CD14-positive monocyte (primary cell): ENCODE measurements around the gene KCTD7. TPM values are rescaled to one million over a fixed set of nuclear protein-coding genes. Genes with fewer than 3 reads are reported as not detected.
"Not testable (repeated sequence)": the region's sequence is repeated elsewhere in the genome, so short reads cannot be mapped to it uniquely, and the experiment has no call there.

Experiments used
- DNase-seq, 3 donors: peaks; one replicate each; pipeline ENCODE4 v3.0.0-alpha.2; 2011 to 2022
- H2AFZ ChIP-seq: 2 replicates; pipeline ENCODE4 v1.6.0; 2012; ENCODE audit warnings: mild to moderate bottlenecking, low read depth, low read length, inconsistent platforms; ENCODE audit not compliant: insufficient read depth, poor library complexity, severe bottlenecking
- H3K27ac ChIP-seq, 2 donors: 1 replicate in 1 of 2; 2 replicates in 1 of 2; pipeline ENCODE4 v1.5.1; 2012 to 2013; ENCODE audit warnings: low read length in 2 of 2, control low read depth in 1 of 2, inconsistent platforms in 1 of 2, low read depth in 1 of 2, mild to moderate bottlenecking in 1 of 2
- H3K27me3 ChIP-seq, 2 donors: one replicate each; pipeline versions ENCODE4 v1.6.0 to v1.6.1; 2011 to 2013; ENCODE audit warnings: low read length in 2 of 2; ENCODE audit not compliant: control insufficient read depth in 2 of 2, insufficient read depth in 2 of 2
- H3K36me3 ChIP-seq, 2 donors: replicated peaks in 1 of 2; 1 replicate in 1 of 2; 2 replicates in 1 of 2; pipeline versions ENCODE4 v1.5.1 to v1.6.1; 2012 to 2013; ENCODE audit warnings: low read length in 2 of 2, control low read depth in 1 of 2, inconsistent platforms in 1 of 2, mild to moderate bottlenecking in 1 of 2; ENCODE audit not compliant: insufficient read depth in 2 of 2, control insufficient read depth in 1 of 2
- H3K4me1 ChIP-seq, 2 donors: 1 replicate in 1 of 2; 2 replicates in 1 of 2; pipeline versions ENCODE4 v1.5.1 to v1.6.1; 2012 to 2013; ENCODE audit warnings: low read length in 2 of 2, control low read depth in 1 of 2, inconsistent platforms in 1 of 2, mild to moderate bottlenecking in 1 of 2, moderate library complexity in 1 of 2; ENCODE audit not compliant: insufficient read depth in 2 of 2, control insufficient read depth in 1 of 2
- H3K4me2 ChIP-seq: replicated peaks from 2 replicates; pipeline ENCODE3; 2012; ENCODE audit warnings: low read length, moderate library complexity, mild to moderate bottlenecking; ENCODE audit not compliant: poor library complexity, severe bottlenecking; ENCODE audit errors: extremely low read depth
- H3K4me3 ChIP-seq, 3 experiments: fragments of 200-600 bp in 1 of 3; sonication (generic) in 1 of 3; replicated peaks in 1 of 3; 1 replicate in 2 of 3; 2 replicates in 1 of 3; pipeline ENCODE4 v1.5.1; 2011 to 2013; ENCODE audit warnings: low read length in 3 of 3, mild to moderate bottlenecking in 3 of 3, control low read depth in 2 of 3, low read depth in 2 of 3, inconsistent platforms in 1 of 3, moderate library complexity in 1 of 3
- H3K79me2 ChIP-seq: 2 replicates; pipeline ENCODE4 v1.6.0; 2012; ENCODE audit warnings: mild to moderate bottlenecking, control low read depth, inconsistent platforms, low read length, moderate library complexity; ENCODE audit not compliant: insufficient read depth
- H3K9ac ChIP-seq: 2 replicates; pipeline ENCODE4 v1.6.0; 2017; ENCODE audit warnings: low read length, mild to moderate bottlenecking; ENCODE audit not compliant: insufficient read depth, poor library complexity, severe bottlenecking
- H3K9me3 ChIP-seq, 2 donors: replicated peaks in 1 of 2; 1 replicate in 1 of 2; 2 replicates in 1 of 2; pipeline versions ENCODE4 v1.5.1 to v1.6.1; 2012 to 2013; ENCODE audit warnings: low read length in 2 of 2, control low read depth in 1 of 2; ENCODE audit not compliant: control insufficient read depth in 1 of 2, insufficient read depth in 1 of 2
- H4K20me1 ChIP-seq: 2 replicates; pipeline ENCODE4 v1.6.0; 2012; ENCODE audit warnings: mild to moderate bottlenecking, low read length, control low read depth, moderate library complexity; ENCODE audit not compliant: insufficient read depth
- H3K27ac Mint-ChIP-seq, 7 donors: one replicate each; pipeline ENCODE4 v1.8.0; 2020; ENCODE audit warnings: mild to moderate bottlenecking in 7 of 7, mixed read lengths in 7 of 7, moderate library complexity in 6 of 7, inconsistent platforms in 2 of 7
- H3K27me3 Mint-ChIP-seq, 3 donors: one replicate each; pipeline ENCODE4 v1.8.0; 2021 to 2022; ENCODE audit warnings: low read depth in 3 of 3, mild to moderate bottlenecking in 3 of 3, mixed read lengths in 3 of 3, moderate library complexity in 3 of 3, inconsistent platforms in 1 of 3
- H3K36me3 Mint-ChIP-seq, 2 donors: one replicate each; pipeline ENCODE4 v1.8.0; 2020; ENCODE audit warnings: mixed read lengths in 2 of 2, inconsistent platforms in 1 of 2, mild to moderate bottlenecking in 1 of 2
- H3K4me1 Mint-ChIP-seq: one replicate; pipeline ENCODE4 v1.8.0; 2020; ENCODE audit warnings: mild to moderate bottlenecking, mixed read lengths
- H3K4me3 Mint-ChIP-seq, 2 donors: one replicate each; pipeline ENCODE4 v1.8.0; 2020; ENCODE audit warnings: mild to moderate bottlenecking in 2 of 2, mixed read lengths in 2 of 2, moderate library complexity in 1 of 2
- H3K9me3 Mint-ChIP-seq, 7 donors: one replicate each; pipeline ENCODE4 v1.8.0; 2020 to 2022; ENCODE audit warnings: mixed read lengths in 7 of 7, mild to moderate bottlenecking in 6 of 7, moderate library complexity in 6 of 7, inconsistent platforms in 2 of 7
- WGBS: methylation state at CpG from one replicate; pipeline ENCODE4 v1.1.5; 2013; ENCODE audit warnings: missing lambda C conversion rate; ENCODE audit not compliant: insufficient coverage; 5-methylcytosine and 5-hydroxymethylcytosine counted together
- intact Hi-C, 2 donors: fragments of 100-400 bp; cut with micrococcal nuclease; formaldehyde crosslinking; loops; one replicate each; pipeline versions ENCODE4 v1.15.0 to v1.15.1; 2023
- polyA plus RNA-seq, 3 donors: library from polyadenylated mRNA; depleted of rRNA in 1 of 3; unstranded in 2 of 3; stranded (reverse) in 1 of 3; fragments of 300-500 nt in 2 of 3; fragments of >200 nt in 1 of 3; fragmentation: Illumina TruSeq in 2 of 3; gene quantifications; 1 replicate in 2 of 3; 2 replicates in 1 of 3; pipeline ENCODE4 v1.2.3, GENCODE V29; 2012 to 2021
- TF ChIP-seq, protein P1 (sequence below): fragments of 200-600 bp; IDR thresholded peaks from one replicate; pipeline ENCODE4 v1.8.0; 2022; ENCODE audit warnings: antibody characterized with exemption, mild to moderate bottlenecking

The KCTD7 gene
- polyA plus RNA-seq, 3 donors: 1.8 to 9.2 (median 2.7) TPM

DNA sequence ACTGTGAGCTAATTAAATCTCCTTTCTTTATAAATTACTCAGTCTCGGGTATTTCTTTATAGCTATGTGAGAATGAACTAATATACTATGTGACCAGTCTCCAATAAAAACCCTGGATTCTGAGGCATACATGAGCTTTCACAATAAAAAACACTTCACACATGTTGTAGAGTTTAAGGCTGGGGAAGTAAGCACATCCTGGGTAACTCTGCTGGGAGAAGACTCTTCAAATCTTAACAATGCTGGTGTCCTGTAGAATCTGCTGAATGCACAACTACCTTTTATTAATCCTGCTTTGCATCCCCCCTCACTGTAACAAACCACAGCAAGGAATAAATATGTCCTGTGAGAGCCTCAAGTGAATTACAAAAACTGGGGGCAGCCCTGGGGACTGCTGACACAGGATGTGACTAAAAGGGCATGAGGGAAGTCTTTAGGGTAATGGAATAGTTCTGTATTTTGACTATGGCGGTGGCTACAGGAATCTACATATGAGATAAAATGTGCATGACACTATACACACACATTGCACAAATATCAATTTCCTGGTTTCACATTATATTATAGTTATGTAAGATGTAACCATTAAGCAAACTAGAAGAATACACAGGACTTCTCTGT lies 45.1 kb upstream of the KCTD7 start:
- TF ChIP-seq, protein P1, sequence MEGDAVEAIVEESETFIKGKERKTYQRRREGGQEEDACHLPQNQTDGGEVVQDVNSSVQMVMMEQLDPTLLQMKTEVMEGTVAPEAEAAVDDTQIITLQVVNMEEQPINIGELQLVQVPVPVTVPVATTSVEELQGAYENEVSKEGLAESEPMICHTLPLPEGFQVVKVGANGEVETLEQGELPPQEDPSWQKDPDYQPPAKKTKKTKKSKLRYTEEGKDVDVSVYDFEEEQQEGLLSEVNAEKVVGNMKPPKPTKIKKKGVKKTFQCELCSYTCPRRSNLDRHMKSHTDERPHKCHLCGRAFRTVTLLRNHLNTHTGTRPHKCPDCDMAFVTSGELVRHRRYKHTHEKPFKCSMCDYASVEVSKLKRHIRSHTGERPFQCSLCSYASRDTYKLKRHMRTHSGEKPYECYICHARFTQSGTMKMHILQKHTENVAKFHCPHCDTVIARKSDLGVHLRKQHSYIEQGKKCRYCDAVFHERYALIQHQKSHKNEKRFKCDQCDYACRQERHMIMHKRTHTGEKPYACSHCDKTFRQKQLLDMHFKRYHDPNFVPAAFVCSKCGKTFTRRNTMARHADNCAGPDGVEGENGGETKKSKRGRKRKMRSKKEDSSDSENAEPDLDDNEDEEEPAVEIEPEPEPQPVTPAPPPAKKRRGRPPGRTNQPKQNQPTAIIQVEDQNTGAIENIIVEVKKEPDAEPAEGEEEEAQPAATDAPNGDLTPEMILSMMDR: no peak
- DNase-seq: peak; percentile 35 to 68 (median 47)
- Histone ChIP-seq H3K9me3 (no peaks in the 10 kb centered on the region), H4K20me1 (peaks cover 95% of the 10 kb centered on the region), H3K4me1 (peaks cover 0 to 8% of the 10 kb centered on the region in 2 donors), H3K36me3 (peaks cover 19 to 51% of the 10 kb centered on the region in 2 donors), H3K79me2 (peaks cover 75% of the 10 kb centered on the region), H3K27ac (peak overlapping the region in 1 of 2 donors; percentile 74), H3K9ac (no peak overlapping the region), H3K27me3 (no peaks in the 10 kb centered on the region), H3K4me2 (no peak overlapping the region), H2AFZ (no peak overlapping the region), H3K4me3 (no peak overlapping the region)
- Mint-ChIP-seq H3K4me1 (peaks cover 10% of the 10 kb centered on the region), H3K36me3 (peaks cover 46 to 54% of the 10 kb centered on the region in 2 donors), H3K27me3 (peaks cover 0 to 1% (median 0%) of the 10 kb centered on the region in 3 donors), H3K9me3 (peaks cover 0 to 2% (median 0%) of the 10 kb centered on the region in 7 donors), H3K27ac (peak overlapping the region in 6 of 7 donors; percentile 43 to 89 (median 84)), H3K4me3 (no peak overlapping the region)
- intact Hi-C loops: no loop called here
- WGBS: no CpG with 5 or more reads among the region's 2 CpGs

DNA sequence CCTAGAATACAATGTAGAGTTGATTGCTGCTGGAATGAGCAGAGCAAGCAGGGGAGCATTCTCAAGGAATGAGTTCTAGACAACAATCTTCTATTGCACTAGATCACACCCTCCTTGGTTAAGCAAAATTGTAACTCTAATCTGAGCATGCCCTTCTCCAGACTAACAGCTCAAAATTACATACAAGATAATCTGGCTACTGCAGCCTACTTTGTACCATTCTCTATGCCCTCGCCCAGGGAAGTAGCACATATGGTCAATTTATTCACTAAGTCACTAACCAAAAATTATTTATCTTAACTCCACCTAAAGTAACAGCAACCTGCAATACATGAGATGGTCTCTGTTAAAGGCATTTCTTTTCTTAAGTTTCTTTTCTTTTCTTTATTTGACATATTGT lies 42.5 kb upstream of the KCTD7 start:
- H3K79me2 ChIP-seq: peaks cover 85% of the 10 kb centered on the region
- peaks cover 87% of the 10 kb centered on the region for H4K20me1 ChIP-seq
- H3K36me3 Mint-ChIP-seq: peaks cover 49 to 54% of the 10 kb centered on the region in 2 donors
- no peak overlapping the region for H3K4me3 Mint-ChIP-seq
- no peak overlapping the region for H3K9ac ChIP-seq
- no peaks in the 10 kb centered on the region for H3K27me3 ChIP-seq
- peaks cover 7 to 15% of the 10 kb centered on the region in 2 donors for H3K4me1 ChIP-seq
- peaks cover 0 to 2% (median 0%) of the 10 kb centered on the region in 7 donors for H3K9me3 Mint-ChIP-seq
- peaks cover 19 to 51% of the 10 kb centered on the region in 2 donors for H3K36me3 ChIP-seq
- H3K27ac ChIP-seq: no peak overlapping the region
- peaks cover 30% of the 10 kb centered on the region for H3K4me1 Mint-ChIP-seq
- WGBS: no CpG with 5 or more reads among the region's 1 CpG
- peak overlapping the region in 3 of 7 donors; percentile 6 to 36 (median 32) for H3K27ac Mint-ChIP-seq
- H3K4me2 ChIP-seq: no peak overlapping the region
- peaks cover 0 to 2% (median 1%) of the 10 kb centered on the region in 3 donors for H3K27me3 Mint-ChIP-seq
- no peak overlapping the region for H3K4me3 ChIP-seq
- TF ChIP-seq, protein P1: no peak
- H3K9me3 ChIP-seq: no peaks in the 10 kb centered on the region
- no peak overlapping the region for H2AFZ ChIP-seq
- intact Hi-C loops: no loop called here
- no peak for DNase-seq

DNA sequence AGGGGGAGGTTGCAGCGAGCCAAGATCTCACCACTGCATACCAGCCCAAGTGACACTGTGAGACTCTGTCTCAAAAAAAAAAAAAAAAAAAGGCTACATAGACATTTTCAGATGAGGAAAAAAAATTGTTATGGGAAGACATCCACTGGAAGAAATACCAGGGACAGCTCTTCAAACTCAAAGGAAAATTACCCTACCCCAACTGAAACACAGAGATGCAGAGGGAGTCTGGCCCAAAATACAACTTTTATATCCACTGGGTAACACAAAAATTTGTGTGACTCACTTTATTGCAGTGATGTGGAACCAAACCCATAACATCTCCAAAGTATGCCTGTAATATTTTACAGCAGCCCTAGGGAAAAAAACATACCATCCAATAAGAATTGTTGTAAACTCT lies 40.5 kb upstream of the KCTD7 start:
- DNase-seq, H3K9me3 ChIP-seq, intact Hi-C loops, H3K4me2 ChIP-seq, H3K4me3 ChIP-seq, H3K27me3 Mint-ChIP-seq, H3K27ac ChIP-seq, H2AFZ ChIP-seq, H3K4me3 Mint-ChIP-seq, H3K27ac Mint-ChIP-seq, H3K9me3 Mint-ChIP-seq, H3K27me3 ChIP-seq, H3K9ac ChIP-seq: not testable (repeated sequence)
- WGBS: no CpG with 5 or more reads among the region's 1 CpG
- H3K79me2 ChIP-seq: peaks cover 90% of the 10 kb centered on the region
- peaks cover 68% of the 10 kb centered on the region for H4K20me1 ChIP-seq
- H3K36me3 ChIP-seq: peaks cover 12 to 30% of the 10 kb centered on the region in 2 donors
- peaks cover 16 to 28% of the 10 kb centered on the region in 2 donors for H3K4me1 ChIP-seq
- Mint-ChIP-seq H3K36me3 (peaks cover 30 to 34% of the 10 kb centered on the region in 2 donors), H3K4me1 (peaks cover 42% of the 10 kb centered on the region)
